H1 (cell line): ENCODE data around the gene RGS3.

ENCODE experiments used
- BRCA1 ChIP-seq: IDR thresholded peaks from 2 replicates; pipeline ENCODE4 v1.6.1; 2012; ENCODE audit warnings: low read depth, low read length, improper control_type of control experiment
- EP300 ChIP-seq, 2 experiments: IDR thresholded peaks; 1 replicate in 1 of 2; 2 replicates in 1 of 2; pipeline ENCODE4 v1.6.1; 2011 to 2012; ENCODE audit warnings: low read depth in 2 of 2, low read length in 2 of 2, mild to moderate bottlenecking in 2 of 2, borderline replicate concordance in 1 of 2, inconsistent platforms in 1 of 2, moderate library complexity in 1 of 2
- EZH2 ChIP-seq: fragments of 200-600 bp; sonication (generic); IDR thresholded peaks from 2 replicates; pipeline ENCODE4 v1.7.1; 2012; ENCODE audit warnings: low read depth, mild to moderate bottlenecking, moderate library complexity, low read length, inconsistent platforms; ENCODE audit not compliant: severe bottlenecking
- NANOG ChIP-seq: IDR thresholded peaks from 2 replicates; pipeline ENCODE4 v1.6.1; 2011; ENCODE audit warnings: low read length, low read depth, mild to moderate bottlenecking, inconsistent platforms; ENCODE audit not compliant: insufficient read depth, poor library complexity, severe bottlenecking
- NRF1 ChIP-seq: IDR thresholded peaks from 2 replicates; pipeline ENCODE4 v1.6.1; 2011; ENCODE audit warnings: mild to moderate bottlenecking, low read depth, low read length, improper control_type of control experiment
- PHF8 ChIP-seq: fragments of 200-600 bp; sonication (generic); conservative IDR thresholded peaks from 2 replicates; pipeline ENCODE4 v1.7.1; 2012; ENCODE audit warnings: low read depth, mild to moderate bottlenecking, inconsistent platforms, low read length, moderate library complexity
- POLR2A ChIP-seq, 2 experiments: IDR thresholded peaks; 1 replicate in 1 of 2; 2 replicates in 1 of 2; pipeline ENCODE4 v1.6.1; 2011; ENCODE audit warnings: low read depth in 2 of 2, low read length in 2 of 2, mild to moderate bottlenecking in 2 of 2; ENCODE audit errors: control extremely low read depth in 1 of 2
- RAD21 ChIP-seq, 2 experiments: IDR thresholded peaks in 1 of 2; conservative IDR thresholded peaks in 1 of 2; 2 replicates each; pipeline ENCODE4 v1.6.1; 2011; ENCODE audit warnings: low read depth in 2 of 2, low read length in 2 of 2, improper control_type of control experiment in 1 of 2, inconsistent platforms in 1 of 2, mild to moderate bottlenecking in 1 of 2, moderate library complexity in 1 of 2
- SIX5 ChIP-seq: IDR thresholded peaks from 2 replicates; pipeline ENCODE4 v1.6.1; 2011; ENCODE audit warnings: mild to moderate bottlenecking, low read depth, low read length
- TCF12 ChIP-seq: IDR thresholded peaks from 2 replicates; pipeline ENCODE4 v1.6.1; 2011; ENCODE audit warnings: low read depth, mild to moderate bottlenecking, low read length
- TEAD4 ChIP-seq: IDR thresholded peaks from 2 replicates; pipeline ENCODE4 v1.6.1; 2012; ENCODE audit warnings: low read depth, low read length, inconsistent platforms, mixed read lengths
- TF ChIP-seq, protein P1 (sequence below): IDR thresholded peaks from 2 replicates; pipeline ENCODE4 v1.6.1; 2012; ENCODE audit warnings: inconsistent platforms
- TF ChIP-seq, protein P2 (sequence below), 3 experiments: IDR thresholded peaks; 1 replicate in 2 of 3; 2 replicates in 1 of 3; pipeline versions ENCODE4 v1.5.1 to v1.6.1; 2011; ENCODE audit warnings: low read length in 3 of 3, mild to moderate bottlenecking in 3 of 3, inconsistent platforms in 2 of 3, low read depth in 1 of 3, moderate library complexity in 1 of 3; ENCODE audit not compliant: insufficient read depth in 1 of 3; ENCODE audit errors: control extremely low read depth in 1 of 3
- TF ChIP-seq, protein P3 (sequence below): fragments of 300-600 bp; sonication (generic); IDR thresholded peaks from 2 replicates; pipeline ENCODE4 v1.7.1; 2012; ENCODE audit warnings: low read length, moderate library complexity, mild to moderate bottlenecking, inconsistent platforms; ENCODE audit not compliant: insufficient replicate concordance

DNA sequence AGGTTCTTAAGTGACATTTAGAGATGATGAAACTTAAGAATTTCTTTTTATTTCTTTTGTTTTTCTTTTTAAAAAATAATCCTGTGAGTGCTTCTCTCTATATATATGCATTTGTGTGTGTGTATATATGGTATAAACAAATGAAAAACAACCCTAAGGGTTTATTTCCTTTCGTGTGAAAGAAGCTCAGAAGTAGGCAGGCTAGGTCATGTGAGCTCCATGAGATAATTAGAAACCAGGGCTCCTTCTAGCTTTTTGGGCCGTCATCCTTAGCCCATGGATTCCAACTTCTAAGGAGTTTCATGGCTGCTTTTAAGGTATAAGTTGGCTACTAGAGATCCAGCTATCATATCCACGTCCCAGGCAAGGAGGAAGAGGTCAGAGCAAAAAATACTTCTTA is 41.8 kb upstream of the RGS3 start:
- TF ChIP-seq, protein P1, sequence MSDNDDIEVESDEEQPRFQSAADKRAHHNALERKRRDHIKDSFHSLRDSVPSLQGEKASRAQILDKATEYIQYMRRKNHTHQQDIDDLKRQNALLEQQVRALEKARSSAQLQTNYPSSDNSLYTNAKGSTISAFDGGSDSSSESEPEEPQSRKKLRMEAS: no peak
- TF ChIP-seq PHF8: no peak
- TF ChIP-seq RAD21 (IDR thresholded peaks at IDR 0.05 in 1 of 2, conservative IDR thresholded peaks at IDR 0.05 in 1 of 2; ENCODE audit: low read depth in 2 of 2, low read length in 2 of 2): no peak
- TF ChIP-seq, protein P2, sequence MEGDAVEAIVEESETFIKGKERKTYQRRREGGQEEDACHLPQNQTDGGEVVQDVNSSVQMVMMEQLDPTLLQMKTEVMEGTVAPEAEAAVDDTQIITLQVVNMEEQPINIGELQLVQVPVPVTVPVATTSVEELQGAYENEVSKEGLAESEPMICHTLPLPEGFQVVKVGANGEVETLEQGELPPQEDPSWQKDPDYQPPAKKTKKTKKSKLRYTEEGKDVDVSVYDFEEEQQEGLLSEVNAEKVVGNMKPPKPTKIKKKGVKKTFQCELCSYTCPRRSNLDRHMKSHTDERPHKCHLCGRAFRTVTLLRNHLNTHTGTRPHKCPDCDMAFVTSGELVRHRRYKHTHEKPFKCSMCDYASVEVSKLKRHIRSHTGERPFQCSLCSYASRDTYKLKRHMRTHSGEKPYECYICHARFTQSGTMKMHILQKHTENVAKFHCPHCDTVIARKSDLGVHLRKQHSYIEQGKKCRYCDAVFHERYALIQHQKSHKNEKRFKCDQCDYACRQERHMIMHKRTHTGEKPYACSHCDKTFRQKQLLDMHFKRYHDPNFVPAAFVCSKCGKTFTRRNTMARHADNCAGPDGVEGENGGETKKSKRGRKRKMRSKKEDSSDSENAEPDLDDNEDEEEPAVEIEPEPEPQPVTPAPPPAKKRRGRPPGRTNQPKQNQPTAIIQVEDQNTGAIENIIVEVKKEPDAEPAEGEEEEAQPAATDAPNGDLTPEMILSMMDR (IDR thresholded peaks at IDR 0.05; ENCODE audit: control extremely low read depth in 1 of 3, insufficient read depth in 1 of 3, low read depth in 1 of 3, low read length in 3 of 3): no peak
- no peak for TF ChIP-seq NRF1
- no peak for TF ChIP-seq TCF12
- TF ChIP-seq EZH2: no peak
- TF ChIP-seq NANOG: no peak
- no peak for TF ChIP-seq SIX5
- TF ChIP-seq BRCA1: no peak
- TF ChIP-seq, protein P3, sequence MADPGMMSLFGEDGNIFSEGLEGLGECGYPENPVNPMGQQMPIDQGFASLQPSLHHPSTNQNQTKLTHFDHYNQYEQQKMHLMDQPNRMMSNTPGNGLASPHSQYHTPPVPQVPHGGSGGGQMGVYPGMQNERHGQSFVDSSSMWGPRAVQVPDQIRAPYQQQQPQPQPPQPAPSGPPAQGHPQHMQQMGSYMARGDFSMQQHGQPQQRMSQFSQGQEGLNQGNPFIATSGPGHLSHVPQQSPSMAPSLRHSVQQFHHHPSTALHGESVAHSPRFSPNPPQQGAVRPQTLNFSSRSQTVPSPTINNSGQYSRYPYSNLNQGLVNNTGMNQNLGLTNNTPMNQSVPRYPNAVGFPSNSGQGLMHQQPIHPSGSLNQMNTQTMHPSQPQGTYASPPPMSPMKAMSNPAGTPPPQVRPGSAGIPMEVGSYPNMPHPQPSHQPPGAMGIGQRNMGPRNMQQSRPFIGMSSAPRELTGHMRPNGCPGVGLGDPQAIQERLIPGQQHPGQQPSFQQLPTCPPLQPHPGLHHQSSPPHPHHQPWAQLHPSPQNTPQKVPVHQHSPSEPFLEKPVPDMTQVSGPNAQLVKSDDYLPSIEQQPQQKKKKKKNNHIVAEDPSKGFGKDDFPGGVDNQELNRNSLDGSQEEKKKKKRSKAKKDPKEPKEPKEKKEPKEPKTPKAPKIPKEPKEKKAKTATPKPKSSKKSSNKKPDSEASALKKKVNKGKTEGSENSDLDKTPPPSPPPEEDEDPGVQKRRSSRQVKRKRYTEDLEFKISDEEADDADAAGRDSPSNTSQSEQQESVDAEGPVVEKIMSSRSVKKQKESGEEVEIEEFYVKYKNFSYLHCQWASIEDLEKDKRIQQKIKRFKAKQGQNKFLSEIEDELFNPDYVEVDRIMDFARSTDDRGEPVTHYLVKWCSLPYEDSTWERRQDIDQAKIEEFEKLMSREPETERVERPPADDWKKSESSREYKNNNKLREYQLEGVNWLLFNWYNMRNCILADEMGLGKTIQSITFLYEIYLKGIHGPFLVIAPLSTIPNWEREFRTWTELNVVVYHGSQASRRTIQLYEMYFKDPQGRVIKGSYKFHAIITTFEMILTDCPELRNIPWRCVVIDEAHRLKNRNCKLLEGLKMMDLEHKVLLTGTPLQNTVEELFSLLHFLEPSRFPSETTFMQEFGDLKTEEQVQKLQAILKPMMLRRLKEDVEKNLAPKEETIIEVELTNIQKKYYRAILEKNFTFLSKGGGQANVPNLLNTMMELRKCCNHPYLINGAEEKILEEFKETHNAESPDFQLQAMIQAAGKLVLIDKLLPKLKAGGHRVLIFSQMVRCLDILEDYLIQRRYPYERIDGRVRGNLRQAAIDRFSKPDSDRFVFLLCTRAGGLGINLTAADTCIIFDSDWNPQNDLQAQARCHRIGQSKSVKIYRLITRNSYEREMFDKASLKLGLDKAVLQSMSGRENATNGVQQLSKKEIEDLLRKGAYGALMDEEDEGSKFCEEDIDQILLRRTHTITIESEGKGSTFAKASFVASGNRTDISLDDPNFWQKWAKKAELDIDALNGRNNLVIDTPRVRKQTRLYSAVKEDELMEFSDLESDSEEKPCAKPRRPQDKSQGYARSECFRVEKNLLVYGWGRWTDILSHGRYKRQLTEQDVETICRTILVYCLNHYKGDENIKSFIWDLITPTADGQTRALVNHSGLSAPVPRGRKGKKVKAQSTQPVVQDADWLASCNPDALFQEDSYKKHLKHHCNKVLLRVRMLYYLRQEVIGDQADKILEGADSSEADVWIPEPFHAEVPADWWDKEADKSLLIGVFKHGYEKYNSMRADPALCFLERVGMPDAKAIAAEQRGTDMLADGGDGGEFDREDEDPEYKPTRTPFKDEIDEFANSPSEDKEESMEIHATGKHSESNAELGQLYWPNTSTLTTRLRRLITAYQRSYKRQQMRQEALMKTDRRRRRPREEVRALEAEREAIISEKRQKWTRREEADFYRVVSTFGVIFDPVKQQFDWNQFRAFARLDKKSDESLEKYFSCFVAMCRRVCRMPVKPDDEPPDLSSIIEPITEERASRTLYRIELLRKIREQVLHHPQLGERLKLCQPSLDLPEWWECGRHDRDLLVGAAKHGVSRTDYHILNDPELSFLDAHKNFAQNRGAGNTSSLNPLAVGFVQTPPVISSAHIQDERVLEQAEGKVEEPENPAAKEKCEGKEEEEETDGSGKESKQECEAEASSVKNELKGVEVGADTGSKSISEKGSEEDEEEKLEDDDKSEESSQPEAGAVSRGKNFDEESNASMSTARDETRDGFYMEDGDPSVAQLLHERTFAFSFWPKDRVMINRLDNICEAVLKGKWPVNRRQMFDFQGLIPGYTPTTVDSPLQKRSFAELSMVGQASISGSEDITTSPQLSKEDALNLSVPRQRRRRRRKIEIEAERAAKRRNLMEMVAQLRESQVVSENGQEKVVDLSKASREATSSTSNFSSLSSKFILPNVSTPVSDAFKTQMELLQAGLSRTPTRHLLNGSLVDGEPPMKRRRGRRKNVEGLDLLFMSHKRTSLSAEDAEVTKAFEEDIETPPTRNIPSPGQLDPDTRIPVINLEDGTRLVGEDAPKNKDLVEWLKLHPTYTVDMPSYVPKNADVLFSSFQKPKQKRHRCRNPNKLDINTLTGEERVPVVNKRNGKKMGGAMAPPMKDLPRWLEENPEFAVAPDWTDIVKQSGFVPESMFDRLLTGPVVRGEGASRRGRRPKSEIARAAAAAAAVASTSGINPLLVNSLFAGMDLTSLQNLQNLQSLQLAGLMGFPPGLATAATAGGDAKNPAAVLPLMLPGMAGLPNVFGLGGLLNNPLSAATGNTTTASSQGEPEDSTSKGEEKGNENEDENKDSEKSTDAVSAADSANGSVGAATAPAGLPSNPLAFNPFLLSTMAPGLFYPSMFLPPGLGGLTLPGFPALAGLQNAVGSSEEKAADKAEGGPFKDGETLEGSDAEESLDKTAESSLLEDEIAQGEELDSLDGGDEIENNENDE: no peak
- TF ChIP-seq EP300 (IDR thresholded peaks at IDR 0.05; ENCODE audit: borderline replicate concordance in 1 of 2, low read depth in 2 of 2, low read length in 2 of 2): no peak
- TF ChIP-seq POLR2A (IDR thresholded peaks at IDR 0.05; ENCODE audit: control extremely low read depth in 1 of 2, low read depth in 2 of 2, low read length in 2 of 2): no peak
- no peak for TF ChIP-seq TEAD4
